ENCODE results near the gene TEX22.

- TF ChIP-seq, protein P1, sequence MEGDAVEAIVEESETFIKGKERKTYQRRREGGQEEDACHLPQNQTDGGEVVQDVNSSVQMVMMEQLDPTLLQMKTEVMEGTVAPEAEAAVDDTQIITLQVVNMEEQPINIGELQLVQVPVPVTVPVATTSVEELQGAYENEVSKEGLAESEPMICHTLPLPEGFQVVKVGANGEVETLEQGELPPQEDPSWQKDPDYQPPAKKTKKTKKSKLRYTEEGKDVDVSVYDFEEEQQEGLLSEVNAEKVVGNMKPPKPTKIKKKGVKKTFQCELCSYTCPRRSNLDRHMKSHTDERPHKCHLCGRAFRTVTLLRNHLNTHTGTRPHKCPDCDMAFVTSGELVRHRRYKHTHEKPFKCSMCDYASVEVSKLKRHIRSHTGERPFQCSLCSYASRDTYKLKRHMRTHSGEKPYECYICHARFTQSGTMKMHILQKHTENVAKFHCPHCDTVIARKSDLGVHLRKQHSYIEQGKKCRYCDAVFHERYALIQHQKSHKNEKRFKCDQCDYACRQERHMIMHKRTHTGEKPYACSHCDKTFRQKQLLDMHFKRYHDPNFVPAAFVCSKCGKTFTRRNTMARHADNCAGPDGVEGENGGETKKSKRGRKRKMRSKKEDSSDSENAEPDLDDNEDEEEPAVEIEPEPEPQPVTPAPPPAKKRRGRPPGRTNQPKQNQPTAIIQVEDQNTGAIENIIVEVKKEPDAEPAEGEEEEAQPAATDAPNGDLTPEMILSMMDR (IDR thresholded peaks at IDR 0.05): no peak
- TF ChIP-seq POLR2A (IDR thresholded peaks at IDR 0.05): no peak
These were observed 39.6 kb downstream of the TEX22 start for GRCh38 chr14:105437723-105438500.
